Activated CD8-positive, alpha-beta memory T cell treated with anti-CD3 and anti-CD28 coated beads for 24 hours (primary cell): ENCODE measurements around the gene CEP57L1.
"Not testable (repeated sequence)": the region's sequence is repeated elsewhere in the genome, so short reads cannot be mapped to it uniquely, and the experiment has no call there.

Source experiments
- DNase-seq: peaks from one replicate; pipeline ENCODE4 v3.0.0-alpha.2; 2020

The CEP57L1 gene

DNA sequence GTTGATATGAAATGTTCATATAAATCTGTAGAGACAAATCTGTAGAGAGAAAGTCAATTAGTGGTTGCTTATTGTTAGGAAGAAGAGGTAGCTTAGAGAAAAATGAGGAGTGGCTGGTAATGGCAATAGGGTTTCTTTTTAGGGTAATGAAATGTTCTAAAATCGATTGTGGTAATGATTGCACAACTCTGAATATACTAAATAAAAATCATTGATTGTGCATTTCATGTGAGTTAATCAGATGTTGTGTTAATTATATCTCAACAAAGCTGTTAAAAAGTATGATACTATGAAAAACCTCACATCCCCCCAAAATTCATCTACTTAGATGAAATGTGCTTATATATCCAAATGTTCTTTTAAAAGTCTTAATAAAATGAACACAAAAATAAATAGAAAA is 84.2 kb downstream of the CEP57L1 start:
- DNase-seq, result no peak

DNA sequence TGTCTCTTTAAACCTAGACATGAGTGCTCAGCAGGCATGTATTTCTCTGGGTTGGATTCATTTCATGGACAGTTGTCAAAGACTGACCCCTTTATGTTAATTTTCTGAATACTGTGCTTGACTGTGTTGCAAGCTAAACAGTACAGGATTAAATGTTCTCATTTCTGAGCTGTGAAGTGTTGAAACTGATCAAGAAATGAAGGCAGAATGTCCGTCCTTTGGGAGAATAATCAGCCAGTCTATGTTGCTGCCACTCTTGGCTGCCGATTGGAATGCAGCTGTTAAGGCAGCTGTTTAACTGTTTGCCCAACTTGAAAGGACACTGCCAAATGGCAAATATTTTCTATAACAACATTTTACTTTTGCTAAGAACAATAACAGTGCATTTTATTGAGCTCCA is 87.3 kb downstream of the CEP57L1 start:
- DNase-seq, result no peak

DNA sequence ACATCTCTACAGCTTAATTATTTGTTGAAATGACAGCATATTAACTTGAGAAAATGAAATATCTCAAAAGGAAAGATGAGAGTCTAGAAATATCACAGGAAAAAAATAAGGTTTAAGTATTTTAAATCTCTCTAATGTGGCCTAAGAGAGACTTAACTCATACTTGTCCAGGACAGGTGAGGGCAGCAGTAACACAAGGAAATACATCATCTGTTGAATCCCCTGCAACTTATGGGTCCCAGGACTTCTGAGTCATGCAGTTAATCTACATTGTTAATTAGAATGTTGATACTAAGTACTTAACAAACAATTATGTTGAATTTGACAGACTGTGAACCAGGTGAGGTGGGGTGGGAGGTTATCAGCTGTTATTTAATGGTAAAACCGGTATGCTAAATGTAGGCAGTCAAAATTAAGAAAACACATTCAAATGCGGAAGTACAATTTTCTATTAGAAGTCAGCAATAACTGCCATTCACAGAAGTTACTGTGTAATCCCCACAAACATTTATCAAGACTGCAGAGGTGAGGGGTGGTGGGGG is 87.9 kb downstream of the CEP57L1 start:
- no peak for DNase-seq

DNA sequence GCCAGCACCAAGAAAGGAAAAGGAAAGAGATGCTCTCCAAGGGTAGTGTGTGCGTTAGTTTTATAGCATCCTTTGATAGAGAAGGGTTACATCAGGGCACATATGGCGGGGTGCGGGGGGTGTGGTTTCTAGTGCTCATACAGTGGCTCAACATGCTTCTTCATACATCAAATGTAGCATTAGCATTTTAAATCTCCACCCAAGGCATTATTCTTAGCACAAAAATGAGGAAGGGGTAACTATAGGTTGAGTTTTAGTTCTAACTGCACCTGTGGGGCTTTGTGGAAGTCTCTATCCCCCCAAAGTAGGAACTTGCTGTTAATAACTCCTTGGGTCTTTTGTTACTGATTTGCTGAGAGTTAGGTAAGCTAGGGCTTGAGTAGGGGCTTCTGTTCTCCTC is 89.3 kb downstream of the CEP57L1 start:
- DNase-seq, result no peak

DNA sequence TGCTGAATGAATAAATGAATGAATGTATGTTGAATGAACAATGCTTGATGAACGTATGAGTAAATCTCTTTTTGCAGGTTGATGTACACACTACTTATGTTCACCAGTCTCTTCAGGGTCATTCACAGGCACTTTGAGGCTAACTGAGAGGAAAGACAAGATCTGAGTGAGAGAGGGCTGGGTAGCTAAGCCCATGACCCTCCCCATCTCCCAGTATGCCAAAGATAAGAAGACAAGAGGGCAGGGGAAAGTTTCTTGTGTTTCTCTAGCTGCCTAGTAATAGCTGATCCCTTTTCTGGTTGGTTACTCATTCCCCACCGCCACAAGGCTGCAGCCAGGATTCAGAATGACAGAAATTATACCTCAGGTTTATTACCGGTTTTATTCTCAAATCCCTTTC is 90.7 kb downstream of the CEP57L1 start:
- no peak for DNase-seq

DNA sequence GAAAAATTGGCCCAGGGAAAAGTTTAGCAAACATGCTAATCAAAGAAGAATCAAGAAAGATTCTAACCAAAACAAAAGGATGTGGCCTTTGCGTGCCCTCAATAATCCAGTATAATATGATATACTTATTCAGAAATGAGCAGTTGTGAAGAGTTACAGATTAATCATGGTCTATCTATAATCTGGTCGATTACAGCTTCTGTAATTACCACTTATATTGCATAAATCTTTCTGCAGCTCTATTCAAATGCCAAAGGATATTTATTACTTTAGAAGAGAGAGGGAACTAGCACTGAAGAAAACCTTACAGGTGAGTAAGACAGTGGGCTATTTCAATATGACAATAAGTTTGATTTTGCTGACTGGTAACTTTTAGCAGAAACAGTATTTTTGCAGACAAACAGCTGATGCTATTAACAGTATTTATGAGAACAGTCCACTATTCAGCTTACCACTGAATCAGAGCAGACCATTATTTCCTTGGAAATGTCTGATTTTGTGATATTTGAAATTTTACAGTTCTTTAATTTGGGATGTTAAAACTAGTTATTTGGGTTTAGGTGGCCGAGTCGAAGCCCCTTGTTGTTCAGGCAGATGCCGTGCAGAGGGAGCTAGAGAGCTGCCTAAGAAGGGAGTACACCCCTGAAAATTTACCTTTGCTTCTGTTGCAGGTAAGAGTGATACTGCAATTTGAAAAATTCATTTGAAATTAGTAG is 92.2 kb downstream of the CEP57L1 start:
- DNase-seq, result peak; percentile 75

DNA sequence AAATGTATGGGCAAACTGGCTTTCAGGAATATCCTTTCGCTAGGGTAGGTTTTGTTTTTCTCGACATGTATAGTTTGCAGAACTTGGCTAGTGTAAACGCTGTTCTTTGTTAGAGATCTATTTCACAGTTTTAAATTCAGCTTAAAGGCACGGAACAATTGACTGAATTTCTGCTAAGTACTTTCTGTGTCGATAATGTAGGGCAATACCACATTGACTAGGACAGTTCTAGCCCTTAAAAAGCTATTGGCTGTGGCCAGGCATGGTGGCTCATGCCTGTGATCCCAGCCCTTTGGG is 92.8 kb downstream of the CEP57L1 start:
- DNase-seq, result no peak

DNA sequence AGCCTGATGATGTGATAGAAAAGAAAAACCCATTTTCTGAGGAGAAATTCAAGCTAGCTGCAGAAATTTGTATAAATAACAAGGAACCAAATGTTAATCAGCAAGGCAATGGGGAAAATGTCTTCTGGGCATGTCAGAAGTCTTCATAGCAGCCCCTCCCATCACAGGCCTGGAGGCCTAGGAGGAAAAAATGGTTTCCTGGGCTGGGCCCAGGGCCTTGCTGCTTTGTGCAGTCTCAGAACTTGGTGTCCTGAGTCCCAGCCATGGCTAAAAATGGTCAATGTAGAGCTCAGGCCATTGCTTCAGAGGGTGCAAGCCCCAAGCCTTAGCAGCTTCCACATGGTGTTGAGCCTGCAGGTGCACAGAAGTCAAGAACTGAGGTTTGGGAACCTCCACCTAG is 96.1 kb downstream of the CEP57L1 start:
- DNase-seq, result not testable (repeated sequence)

DNA sequence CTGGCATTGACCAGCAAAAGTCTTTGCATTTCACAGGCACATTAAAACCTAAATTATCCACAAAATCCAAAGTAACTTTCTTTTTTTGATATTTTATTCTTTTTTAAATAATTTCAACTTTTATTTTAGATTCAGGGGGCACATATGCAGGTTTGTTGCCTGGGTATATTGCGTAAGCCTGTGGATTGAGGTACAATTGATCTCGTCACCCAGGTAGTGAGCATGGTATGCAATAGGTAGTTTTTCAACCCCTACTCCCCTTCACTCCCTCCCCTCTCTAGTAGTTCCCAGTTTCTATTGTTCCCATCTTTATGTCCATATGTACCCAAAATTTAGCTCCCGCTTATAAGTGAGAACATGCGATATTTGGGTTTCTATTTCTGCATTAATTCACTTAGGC is 97.6 kb downstream of the CEP57L1 start:
- DNase-seq, result no peak

DNA sequence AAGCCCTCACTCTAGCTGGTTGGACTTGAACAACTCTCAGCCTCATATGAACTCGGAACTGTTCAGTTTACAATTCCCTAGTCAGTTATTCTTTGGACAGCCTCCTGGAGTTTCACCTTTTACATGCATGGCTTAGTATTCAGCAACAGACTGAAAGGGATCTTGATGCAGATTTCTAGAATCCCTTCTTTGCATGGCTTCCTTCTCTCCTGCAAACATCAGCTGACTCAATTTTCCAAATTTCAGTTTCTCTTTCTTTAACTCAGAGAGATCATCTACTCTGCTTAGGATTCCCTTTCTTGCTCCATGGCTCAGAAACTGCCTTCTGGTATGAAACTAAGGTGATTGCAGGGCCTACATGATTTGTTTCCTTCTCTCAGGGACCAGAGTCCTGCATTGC is 99.6 kb downstream of the CEP57L1 start:
- DNase-seq, result no peak

DNA sequence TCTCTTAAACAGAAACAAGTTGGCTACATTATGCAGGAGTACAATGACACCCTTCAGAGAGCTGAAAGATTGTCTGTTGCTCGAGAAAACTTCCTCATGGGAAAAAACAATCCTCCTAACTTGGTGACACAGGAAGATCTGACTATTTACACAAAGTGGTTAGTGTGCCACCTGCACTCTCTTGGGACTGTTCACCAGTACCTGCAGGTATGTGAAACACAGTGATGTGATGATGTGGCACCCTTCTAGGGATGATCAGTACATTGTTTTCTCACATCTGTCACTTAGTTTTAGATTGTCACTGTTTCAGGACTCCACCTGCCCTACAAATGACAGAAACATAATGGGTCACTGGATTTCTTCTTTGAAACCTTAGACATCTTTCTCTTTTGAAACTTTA is 101.8 kb downstream of the CEP57L1 start:
- DNase-seq, result no peak

DNA sequence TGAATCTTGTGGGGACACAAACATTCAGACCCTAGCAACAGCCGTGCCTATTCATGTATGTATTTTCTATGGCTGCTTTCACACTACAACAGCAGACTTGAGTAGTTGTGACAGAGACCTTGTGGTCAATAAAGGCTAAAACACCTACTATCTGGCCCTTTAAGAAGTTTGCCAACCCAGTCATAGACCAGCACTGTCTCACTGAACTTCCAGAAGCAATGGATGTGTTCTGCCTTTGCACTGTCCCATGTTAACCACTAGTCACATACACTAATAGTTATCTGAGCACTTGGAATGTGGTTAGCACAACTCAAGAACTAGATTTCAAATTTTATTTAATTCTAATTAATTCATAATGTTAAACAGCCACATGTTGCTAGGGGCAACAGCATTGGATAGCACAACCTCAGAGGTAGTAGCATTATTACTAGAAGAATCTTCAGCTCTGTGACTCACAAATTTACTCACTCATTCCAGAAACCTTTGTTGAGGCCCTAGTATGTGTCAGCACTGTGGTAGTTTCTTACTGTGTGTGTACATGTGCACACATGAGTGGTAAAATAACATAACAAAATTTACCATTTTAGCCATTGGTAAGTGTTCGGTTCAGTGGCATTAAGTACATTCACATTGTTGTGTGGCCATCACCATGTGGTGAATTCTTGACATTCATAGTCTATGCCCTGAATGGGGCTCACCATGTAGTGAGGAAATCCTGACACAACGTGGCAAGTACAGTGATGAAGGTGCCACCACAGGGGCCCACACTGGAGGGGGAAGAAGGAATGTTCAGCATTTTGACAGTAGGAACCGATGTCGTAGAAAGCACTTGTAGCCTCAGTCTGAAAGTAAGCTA is 107.3 kb downstream of the CEP57L1 start:
- no peak for DNase-seq

DNA sequence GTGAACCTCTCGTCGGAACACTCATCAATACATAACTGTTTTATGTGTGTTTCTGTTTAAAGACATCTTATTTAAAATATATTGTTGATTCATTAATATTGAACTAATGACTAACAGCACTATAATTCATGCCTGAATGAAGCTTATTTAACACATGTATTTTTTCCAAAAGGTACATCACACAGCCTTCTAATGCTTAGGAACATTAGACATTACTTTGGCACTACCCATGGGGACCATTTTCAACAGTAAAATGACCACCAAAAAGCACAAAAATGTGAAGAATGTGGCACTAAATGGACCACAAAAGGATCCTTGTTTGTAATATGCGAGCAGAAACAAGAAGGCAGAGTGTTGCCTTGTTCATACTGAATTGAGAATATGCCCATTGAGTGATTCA is 109.2 kb downstream of the CEP57L1 start:
- no peak for DNase-seq

DNA sequence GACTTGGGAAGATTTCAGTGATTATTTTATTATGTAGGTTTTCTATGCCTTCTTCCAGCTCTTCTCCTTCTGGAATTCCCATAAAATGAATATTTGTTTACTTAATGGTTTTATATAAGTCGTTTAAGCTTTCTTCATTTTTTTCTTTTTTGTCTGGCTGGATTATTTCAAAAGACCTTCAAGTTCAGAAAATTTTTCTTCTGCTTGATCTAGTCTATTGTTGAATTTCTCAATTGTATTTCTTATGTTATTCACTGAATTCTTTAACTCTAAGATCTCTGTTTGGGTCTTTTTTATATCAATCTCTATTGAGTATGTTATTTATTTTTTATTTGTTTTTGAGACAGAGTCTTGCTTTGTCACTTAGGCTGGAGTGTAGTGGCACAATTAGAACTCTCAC is 117.4 kb downstream of the CEP57L1 start:
- no peak for DNase-seq
